SH-SY5Y (cell line): ENCODE data around the gene IDI1.

Experiments
- GATA2 ChIP-seq: IDR thresholded peaks from 2 replicates; pipeline ENCODE4 v1.6.1; 2011; ENCODE audit warnings: mild to moderate bottlenecking, low read depth, low read length
- GATA3 ChIP-seq: IDR thresholded peaks from 2 replicates; pipeline ENCODE4 v1.6.1; 2011; ENCODE audit warnings: low read depth, mild to moderate bottlenecking, low read length, moderate library complexity

DNA sequence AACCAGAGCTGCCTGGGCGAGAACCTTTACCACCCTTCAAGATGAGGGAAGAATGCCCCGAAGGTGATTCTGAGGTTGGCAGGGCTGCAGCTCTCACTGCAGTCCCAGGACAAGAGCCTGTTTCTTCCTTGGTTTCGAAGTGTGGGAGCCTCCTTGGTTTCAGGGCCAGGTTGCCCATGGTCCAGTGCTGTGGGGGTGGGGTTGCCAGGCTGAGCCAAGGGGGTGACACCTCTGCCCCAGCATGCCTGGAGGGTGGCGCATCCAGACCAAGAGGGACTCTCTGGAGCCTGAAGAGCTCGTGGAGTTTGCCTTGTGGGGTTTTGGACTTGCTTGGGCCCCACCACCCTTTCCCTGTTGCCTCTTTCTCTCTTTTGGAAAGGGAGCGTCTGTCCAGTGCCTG lies 48.5 kb upstream of the IDI1 start:
- TF ChIP-seq GATA2, result no peak
- no peak for TF ChIP-seq GATA3
